ENCODE results near the gene ZNF69. TPM values are rescaled to one million over a fixed set of nuclear protein-coding genes. Genes with fewer than 3 reads are reported as not detected.
A peak's percentile ranks its signal among the peaks of the same experiment; 100 is the strongest.
"Not testable (repeated sequence)": the region's sequence is repeated elsewhere in the genome, so short reads cannot be mapped to it uniquely, and the experiment has no call there.

ZNF69 gene
- 25.5 TPM for total RNA-seq

DNA sequence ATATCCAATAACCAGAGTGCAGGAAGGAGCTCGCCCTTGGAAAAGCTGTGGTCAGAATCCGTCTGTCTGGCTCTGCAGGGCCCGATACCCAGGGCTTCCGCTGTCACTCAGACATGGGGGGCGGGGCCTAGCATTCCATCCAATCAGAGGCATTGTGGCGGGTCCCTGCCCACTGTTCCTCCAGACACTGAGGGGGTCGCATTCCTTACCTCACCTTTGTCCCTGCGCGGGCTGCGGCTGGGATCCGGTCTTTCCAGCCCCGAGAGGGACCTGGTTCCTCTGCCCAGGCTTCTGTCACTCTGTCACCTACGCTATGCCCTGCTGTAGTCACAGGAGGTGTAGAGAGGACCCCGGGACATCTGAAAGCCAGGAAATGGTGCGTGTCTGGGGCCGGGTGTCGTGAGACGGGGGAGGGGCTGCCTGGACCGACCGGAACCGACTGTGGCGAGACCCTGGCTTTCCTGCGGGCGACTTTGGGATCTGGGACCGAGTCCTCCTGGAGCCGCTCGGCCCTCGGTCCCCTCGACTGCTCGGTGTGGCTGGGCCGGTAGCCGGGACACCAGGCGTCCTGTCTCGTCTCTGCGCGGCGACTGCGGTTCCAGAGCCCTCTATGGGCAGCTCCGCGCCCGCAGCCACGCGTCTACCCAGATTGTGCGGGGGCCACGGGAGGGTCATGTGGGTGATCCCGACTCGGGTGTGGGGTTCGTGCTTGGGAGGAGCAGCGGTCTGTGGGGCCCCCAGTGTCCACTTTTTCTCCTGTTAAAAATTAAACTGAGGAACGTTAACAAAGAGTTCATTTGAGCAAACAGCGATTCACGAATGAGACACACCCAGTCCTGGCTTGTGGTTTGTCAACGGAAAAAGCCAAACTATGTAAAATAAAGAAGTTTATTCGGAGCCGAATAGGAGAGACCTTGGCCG is at the start of gene ZNF69:
TSS of gene ZNF69 (plus strand) at position 172 of the 921 bp plus-strand sequence. CDS start at position 314, 142 bp downstream.
- DNase-seq (ENCODE audit: low spot score) = peak; percentile 93

DNA sequence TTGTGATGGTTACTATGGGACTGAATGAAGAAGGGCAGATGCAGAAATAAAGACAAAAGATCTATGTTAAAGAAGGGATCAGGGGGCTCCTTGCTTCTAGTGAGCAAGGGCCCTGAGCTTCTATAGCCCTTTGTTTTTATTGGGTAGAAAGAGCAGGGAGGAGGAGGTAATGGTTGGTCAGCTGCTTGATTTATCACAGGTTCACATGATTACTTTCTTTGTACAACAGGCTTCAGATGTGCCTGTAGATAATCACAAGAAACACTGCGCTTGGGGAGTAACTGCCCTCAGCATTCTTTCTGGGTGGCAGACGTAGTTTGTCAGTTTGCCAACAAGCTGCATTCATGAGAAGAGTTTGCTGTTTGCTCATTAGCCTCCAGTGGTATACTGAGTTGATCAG is 43.9 kb upstream of the ZNF69 start:
- no peak for DNase-seq (ENCODE audit: low spot score)

DNA sequence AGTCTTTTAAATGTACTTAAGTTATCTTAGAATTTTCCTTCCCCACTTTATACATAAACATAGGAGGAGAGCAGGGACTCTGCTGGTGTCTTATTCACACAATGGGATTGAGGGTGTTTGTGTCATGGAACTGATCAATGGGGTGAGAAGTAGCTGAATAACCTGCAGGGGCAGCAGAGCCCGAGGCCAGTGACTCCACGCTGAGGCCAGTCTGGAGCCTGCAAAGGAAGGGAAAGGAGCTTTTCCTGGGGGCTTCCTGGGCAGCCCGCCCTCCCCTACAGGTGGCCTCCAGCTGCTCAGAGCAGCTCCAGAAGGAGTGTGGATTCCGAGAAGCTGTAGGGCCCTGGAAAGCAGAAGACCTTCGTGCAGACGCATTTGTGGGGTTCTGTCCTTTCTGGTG is 40.0 kb upstream of the ZNF69 start:
- not testable (repeated sequence) for DNase-seq (ENCODE audit: low spot score)

DNA sequence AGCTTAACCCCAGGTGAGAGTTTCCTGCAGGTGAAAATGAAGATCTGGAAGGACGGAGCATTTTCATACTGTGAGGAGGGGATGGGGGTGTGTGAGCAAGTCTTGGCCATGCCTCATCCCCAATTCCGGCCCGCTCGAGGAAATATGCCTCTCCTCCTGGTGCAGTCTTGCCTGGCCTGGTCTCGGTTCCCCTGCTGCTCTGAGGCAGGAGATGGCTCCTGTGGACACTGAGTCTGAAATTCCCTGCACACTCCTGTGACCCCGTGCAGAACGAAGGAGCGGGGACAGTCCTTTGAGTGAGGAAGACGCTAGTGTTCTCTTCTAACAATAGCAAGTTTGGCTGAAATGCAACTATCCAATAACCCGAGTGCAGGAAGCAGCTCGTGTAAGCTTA is 39.4 kb upstream of the ZNF69 start:
- no peak for DNase-seq (ENCODE audit: low spot score)

DNA sequence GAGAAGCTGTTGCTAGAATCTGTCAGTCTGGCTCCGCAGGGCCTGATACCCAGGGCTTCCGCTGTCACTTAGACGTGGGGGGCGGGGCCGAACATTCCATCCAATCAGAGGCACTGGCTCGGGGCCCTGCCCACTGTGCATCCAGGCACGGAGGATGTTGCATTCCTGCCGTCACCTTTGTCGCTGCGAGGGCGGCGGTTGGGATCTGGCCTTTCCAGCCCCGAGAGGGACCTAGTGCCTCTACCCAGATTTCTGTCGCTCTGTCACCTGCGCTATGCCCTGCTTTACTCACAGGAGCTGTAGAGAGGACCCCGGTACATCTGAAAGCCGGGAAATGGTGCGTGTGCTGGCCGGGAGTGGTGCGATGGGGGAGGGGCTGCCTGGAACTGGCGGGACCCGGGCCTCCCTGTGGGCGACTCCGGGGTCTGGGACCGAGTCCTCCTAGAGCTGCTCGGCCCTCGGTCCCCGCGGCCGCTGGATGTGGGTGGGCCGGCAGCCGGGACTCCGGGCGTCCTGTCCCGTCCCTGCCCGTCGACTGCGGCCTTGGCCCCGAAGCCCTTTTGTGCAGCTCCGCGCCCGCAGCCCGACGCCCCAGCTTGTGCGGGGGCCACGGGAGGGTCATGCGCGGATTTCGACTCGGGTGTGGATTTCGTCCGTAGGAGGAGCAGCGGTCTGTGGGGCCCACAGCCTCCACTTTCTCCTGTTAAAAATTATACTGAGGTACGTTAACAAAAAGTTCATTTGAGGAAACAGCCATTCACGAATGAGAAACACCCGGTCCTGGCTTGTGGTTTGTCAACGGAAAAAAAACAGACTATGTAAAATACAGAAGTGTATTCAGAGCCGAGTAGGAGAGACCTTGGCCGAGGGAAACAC is 38.8 kb upstream of the ZNF69 start, which contains the start of gene ZNF439:
TSS of gene ZNF439 (plus strand) at position 133 of the 876 bp plus-strand sequence. CDS start at position 275, 142 bp downstream.
- peak; percentile 96 for DNase-seq (ENCODE audit: low spot score)

DNA sequence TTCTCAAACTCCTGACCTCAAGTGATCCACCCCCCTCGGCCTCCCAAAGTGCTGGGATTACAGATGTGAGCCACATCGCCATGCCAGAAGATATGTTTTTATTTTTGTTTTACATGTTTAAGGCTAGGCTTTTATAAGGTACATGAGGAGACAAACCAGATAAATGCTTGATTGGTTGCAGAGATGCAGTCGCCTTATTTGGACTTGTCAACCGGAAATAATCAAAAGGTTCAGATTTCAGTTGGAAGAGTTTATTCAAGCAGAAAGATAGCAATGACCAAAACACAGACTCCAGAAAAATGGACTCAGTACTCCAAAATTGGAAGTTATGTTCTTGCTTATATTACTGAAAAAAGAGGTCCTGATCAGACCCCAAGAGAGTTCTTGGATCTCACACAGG is 37.3 kb upstream of the ZNF69 start:
- DNase-seq (ENCODE audit: low spot score) = not testable (repeated sequence)

DNA sequence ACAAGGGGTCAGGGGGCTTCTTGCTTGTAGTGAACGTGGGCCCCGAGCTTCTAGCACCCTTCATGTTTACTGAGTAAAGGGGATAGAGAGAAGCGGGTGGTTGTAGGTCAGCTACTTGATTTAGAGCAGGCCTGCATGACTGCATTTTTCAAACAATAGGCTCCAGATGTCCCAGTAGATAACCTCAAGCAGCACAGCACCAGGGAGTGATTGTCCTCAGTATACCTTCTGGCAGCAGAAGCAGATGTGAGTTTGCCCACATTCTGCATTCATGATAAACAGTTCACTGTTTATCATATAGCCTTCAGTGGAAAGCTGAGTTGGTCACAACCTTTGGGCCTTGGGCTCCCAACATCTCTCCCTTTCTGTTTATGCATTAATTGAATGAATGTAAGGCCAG is 34.2 kb upstream of the ZNF69 start:
- no peak for DNase-seq (ENCODE audit: low spot score)

DNA sequence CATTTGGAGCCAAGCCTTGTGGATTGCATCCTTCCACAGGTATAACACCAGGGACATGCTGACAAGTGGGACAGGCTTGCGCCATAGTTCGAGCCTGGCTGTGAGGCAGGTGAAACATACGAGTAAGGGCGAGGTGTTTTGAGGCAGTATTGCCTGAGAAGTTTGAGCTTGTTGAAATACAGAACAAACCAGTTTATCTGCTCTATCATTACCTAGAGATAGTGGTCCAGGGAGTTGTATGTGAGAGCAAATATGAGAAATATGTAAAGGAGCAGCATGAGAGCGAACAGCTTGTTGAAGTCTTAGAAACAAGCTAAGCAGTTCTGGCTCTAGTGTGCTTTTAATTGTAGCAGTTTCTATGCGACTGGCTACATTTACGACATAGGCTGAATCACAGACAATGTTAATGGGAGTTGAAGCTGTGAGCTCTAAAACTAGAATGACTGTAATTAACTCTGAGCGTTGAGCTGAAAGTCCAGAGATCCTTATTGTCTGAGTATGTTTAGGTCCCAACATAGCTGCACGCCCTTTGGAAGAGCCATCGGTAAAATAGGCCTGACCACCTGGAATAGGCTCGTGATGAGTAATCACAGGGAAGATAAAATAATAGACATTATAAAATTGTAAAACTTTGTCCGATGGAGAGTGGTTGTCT is 30.9 kb upstream of the ZNF69 start:
- no peak for DNase-seq (ENCODE audit: low spot score)

DNA sequence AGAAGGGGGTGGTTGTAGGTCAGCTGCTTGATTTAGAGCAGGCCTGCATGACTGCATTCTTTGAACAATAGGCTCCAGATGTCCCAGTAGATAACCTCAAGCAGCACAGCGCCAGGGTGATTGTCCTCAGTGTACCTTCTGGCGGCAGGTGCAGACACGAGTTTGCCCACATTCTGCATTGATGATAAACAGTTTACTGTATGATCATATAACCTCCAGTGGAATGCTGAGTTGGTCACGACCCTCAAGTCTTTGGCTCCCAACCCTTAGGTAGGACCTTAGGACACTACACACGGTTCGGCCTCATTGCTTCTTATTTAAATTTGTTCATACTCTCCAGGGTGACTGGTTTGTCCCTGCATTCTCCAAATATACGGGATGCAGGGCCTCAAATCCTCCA is 26.9 kb upstream of the ZNF69 start:
- no peak for DNase-seq (ENCODE audit: low spot score)

DNA sequence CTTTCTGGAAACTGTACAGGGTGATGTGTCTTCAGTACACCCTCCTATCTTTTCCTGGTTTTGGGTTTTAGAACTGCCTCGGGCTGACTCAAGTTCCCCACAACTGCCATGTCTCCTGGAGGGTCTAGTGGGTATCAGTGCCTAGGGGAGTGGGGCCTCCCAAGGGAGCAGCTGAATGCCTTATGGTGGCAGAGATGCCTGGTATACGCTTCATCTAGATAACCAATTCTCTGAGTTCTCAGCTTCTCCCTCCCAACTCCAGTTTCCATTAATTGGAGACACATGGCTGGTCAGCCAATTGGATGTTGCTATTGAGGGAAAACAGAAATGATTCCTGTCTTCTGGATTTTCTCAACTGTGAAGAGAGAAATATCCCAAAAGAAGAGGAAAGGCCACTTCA is 26.3 kb upstream of the ZNF69 start:
- DNase-seq (ENCODE audit: low spot score) = no peak

DNA sequence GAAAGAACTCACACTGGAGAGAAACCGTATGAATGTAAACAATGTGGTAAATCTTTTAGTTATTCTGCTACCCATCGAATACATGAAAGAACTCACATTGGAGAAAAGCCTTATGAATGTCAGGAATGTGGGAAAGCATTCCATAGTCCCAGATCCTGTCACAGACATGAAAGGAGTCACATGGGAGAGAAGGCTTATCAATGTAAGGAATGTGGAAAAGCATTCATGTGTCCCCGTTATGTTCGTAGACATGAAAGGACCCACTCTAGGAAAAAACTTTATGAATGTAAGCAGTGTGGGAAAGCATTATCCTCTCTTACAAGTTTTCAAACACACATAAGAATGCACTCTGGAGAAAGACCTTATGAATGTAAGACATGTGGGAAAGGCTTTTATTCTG is 19.8 kb upstream of the ZNF69 start:
- DNase-seq (ENCODE audit: low spot score) = not testable (repeated sequence)

DNA sequence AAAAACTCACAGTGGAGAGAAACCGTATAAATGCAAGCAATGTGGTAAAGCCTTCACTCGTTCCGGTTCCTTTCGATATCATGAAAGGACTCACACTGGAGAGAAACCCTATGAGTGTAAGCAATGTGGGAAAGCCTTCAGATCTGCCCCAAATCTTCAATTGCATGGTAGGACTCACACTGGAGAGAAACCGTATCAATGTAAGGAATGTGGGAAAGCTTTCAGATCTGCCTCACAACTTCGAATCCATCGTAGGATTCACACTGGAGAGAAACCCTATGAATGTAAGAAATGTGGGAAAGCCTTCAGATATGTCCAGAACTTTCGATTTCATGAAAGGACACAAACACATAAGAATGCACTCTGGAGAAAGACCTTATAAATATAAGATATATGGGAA is 19.4 kb upstream of the ZNF69 start:
- DNase-seq (ENCODE audit: low spot score) = no peak

DNA sequence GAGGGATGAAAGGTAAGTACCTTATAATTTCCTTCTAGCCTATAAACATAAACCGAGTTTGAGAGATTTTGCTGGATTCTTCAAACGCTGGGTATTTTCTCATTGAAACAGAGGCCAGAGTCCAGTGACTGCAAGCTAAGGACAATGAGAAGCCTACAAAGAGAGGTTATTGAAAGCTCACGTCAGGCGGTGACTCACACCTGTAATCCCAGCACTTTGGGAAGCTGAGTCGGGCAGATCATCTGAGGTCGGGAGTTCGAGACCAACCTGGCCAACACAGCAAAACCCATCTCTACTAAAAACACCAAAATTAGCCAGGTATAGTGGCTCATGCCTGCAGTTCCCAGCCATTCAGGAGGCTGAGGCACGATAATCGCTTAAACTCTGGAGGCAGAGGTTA is 15.0 kb upstream of the ZNF69 start:
- DNase-seq (ENCODE audit: low spot score) = no peak

DNA sequence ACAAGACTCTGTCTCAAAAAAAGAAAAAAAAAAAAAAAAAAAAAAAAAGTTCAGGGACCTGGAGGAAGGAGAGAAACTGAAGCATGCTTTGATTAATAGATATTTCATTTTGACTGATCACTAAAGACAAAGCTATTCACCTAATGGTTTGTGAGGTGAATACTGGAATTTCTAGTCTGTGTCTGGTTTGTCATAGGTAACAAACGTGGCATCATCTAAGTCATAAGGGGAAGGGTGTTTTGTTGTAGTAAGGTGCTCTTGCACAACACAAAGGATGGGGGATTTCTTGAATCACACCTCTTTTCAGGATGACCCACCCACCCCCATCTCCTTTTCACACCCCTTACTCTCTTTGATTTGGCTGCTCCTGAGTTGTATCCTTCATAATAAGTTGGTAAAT is 13.8 kb upstream of the ZNF69 start:
- DNase-seq (ENCODE audit: low spot score) = no peak

DNA sequence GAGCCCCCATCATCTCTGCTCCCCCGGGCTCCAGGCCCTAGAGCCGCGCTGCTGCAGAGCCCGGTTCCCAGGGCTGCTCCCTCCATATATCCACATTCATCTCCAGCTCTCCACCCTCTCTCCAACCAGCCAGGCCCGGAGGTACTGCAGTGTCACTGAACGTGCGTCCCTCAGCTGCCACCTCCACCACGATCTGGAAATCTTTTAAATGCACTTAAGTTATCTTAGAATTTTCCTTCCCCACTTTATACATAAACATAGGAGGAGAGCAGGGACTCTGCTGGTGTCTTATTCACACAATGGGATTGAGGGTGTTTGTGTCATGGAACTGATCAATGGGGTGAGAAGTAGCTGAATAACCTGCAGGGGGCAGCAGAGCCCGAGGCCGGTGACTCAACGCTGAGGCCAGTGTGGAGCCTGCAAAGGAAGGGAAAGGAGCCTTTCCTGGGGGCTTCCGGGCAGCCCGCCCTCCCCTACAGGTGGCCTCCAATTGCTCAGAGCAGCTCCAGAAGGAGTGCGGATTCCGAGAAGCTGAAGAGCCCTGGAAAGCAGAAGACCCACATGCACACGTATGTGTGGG is 7.8 kb upstream of the ZNF69 start:
- DNase-seq (ENCODE audit: low spot score) = not testable (repeated sequence)

DNA sequence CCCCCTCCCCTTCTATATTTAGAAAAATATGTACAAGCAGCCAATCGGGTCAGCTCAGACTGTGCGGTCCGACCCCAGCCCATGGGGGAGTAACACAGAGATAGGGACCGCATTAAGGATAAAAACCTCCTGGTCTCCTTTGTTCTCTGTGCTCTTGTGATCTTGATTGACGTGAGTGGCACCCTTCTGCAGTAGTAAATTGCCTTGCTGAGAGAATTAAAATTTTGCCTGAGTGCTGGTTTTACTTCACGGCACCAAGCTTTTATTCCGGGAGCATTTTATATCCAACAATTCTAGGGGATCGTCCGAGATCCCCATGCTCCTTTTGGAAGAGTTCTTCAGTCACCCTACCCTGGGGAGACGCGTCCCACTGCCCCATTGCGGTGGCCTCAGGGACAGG is 7.0 kb upstream of the ZNF69 start:
- DNase-seq (ENCODE audit: low spot score) = no peak

DNA sequence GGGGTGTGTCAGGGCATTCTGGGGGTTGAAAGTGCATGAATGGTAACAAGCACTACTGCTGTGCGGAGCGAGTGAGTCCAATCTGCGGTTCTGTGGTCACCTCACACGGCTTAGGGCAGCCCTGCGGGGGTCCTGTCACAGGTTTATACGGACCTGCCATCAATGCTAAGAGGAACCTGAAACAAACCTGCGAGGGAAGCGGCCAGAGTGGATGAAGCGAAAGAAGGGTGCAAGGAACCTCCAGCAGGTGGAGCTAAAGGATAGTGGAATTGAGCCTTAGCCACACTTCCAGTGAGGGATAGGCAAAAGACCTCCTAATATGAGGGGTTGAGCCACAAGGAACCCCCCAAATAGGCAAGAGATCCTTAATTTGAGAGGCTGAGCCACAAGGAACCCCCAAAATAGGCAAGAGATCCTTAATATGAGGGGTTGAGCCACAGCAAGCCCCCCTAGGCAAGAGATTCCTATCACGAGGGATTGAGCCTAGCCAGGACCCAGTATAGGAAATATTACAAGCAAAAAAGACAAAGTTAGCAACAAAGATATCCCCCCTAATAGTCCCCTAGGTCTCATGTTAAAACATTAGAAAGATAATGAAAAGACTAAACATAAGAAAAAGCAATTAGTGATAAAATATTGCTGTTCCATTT is 6.3 kb upstream of the ZNF69 start:
- peak; percentile 64 for DNase-seq (ENCODE audit: low spot score)

DNA sequence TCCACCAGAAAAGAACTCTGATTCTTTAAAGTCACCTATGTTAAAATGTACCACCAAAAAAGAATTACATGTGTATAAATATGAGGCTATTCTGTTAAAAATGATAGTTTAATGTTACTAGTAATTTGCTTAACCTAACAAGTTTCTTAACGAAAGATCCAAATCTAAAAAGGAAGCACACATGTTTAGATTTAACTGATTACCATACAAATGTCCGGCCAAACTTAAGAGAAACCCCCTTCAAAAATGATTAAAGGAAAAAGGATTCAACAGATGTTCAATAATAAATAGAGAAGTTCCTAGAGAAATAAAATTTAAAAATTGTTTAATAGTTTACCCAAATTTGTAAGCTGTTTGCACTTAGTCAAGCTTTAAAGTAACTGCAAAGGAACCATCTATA is 5.0 kb upstream of the ZNF69 start:
- DNase-seq (ENCODE audit: low spot score) = no peak

DNA sequence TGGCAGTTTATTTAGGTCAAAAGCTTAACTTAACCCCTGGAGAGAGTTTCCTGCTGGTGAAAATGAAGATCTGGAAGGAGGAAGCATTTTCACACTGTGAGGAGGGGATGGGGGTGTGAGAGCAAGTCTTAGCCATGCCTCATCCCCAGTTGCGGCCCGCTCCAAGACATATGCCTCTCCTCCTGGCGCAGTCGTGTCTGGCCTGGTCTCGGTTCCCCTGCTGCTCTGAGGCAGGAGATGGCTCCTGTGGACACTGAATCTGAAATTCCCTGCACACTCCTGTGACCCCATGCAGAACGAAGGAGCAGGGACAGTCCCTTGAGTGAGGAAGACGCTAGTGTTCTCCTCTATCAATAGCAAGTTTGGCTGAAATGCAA is 360 bp upstream of the ZNF69 start:
- no peak for DNase-seq (ENCODE audit: low spot score)

DNA sequence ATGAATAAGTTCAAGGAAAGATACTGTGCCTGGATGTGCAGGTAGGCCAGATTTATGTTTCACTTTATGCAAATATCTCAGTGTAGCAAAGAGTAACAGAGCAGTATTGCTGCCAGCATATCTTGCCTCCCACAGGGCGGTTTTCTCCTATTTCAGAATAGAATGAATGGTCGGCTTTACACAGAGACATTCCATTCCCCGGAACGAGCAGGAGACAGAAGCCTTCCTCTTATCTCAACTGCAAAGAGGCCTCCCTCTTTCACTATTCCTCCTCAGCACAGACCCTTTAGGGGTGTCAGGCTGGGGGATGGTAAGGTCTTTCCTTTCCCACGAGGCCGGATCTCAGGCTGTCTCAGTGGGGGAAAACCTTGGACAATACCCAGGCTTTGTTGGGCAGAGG is 2.3 kb downstream of the ZNF69 start:
- not testable (repeated sequence) for DNase-seq (ENCODE audit: low spot score)

DNA sequence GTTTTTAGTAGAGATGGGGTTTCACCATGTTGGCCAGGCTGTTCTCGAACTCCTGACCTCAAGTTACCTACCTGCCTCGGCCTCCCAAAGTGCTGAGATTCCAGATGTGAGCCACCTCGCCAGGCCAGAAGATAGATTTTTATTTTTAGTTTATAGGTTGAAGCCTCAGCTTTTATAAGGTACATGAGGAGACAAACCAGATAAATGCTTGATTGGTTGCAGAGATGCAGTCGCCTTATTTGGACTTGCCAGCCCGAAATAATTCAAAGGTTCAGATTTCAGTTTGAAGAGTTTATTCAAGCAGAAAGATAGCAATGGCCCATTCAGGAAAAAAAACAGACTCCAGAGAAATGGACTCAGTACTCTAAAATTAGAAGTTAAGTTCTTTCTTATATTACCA is 3.1 kb downstream of the ZNF69 start:
- DNase-seq (ENCODE audit: low spot score) = no peak

Measured in mucosa of gallbladder (tissue), 1 donor.